Coronary artery (tissue), 2 donors: ENCODE measurements around the gene ATP13A1.

ENCODE experiments used
- DNase-seq: peaks from one replicate; pipeline ENCODE4 v3.0.0-alpha.2; 2017; ENCODE audit warnings: low spot score
- H3K27ac ChIP-seq, 2 donors: fragments of 200-600 bp; sonication (generic); one replicate each; pipeline ENCODE4 v1.5.1; 2016 to 2019
- H3K4me3 ChIP-seq: fragments of 200-600 bp; sonication (generic); 2 replicates; pipeline ENCODE4 v1.5.1; 2016; ENCODE audit warnings: mild to moderate bottlenecking, moderate library complexity
- TF ChIP-seq, protein P1 (sequence below): fragments of 200-600 bp; sonication (generic); IDR thresholded peaks from one replicate; pipeline ENCODE4 v1.5.1; 2019; ENCODE audit warnings: antibody characterized with exemption

The ATP13A1 gene

DNA sequence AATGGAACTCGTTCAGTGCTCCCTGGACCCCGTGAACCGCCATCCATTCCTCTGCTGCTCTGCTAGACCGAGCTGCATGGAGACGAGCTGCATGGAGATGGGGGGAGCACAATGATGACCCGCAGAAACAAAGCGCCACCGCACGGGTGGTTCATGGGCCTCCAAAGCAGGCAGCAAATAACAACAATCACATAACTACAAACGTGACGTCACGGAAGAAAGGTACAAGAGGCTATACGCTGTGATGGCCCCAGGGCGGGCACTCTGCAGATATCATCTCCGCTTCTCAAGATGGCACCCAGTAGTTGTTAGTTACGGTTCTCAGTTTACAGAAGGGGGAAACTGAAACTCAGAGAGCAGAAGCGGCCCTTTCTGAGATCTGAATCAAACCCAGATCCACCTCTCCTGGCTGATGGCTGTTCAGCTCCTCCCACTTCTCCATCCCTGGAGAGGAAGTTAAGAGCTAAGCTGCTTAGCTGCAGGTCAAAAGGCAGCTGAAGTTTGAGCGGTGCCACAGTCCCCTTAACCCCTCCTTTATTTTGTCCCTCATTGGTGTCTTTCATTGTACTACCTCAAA lies 1.7 kb downstream of the ATP13A1 start:
- DNase-seq: no peak
- Histone ChIP-seq H3K4me3 (peak overlapping the region; percentile 98), H3K27ac (no peak overlapping the region)
- TF ChIP-seq, protein P1, sequence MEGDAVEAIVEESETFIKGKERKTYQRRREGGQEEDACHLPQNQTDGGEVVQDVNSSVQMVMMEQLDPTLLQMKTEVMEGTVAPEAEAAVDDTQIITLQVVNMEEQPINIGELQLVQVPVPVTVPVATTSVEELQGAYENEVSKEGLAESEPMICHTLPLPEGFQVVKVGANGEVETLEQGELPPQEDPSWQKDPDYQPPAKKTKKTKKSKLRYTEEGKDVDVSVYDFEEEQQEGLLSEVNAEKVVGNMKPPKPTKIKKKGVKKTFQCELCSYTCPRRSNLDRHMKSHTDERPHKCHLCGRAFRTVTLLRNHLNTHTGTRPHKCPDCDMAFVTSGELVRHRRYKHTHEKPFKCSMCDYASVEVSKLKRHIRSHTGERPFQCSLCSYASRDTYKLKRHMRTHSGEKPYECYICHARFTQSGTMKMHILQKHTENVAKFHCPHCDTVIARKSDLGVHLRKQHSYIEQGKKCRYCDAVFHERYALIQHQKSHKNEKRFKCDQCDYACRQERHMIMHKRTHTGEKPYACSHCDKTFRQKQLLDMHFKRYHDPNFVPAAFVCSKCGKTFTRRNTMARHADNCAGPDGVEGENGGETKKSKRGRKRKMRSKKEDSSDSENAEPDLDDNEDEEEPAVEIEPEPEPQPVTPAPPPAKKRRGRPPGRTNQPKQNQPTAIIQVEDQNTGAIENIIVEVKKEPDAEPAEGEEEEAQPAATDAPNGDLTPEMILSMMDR: no peak

DNA sequence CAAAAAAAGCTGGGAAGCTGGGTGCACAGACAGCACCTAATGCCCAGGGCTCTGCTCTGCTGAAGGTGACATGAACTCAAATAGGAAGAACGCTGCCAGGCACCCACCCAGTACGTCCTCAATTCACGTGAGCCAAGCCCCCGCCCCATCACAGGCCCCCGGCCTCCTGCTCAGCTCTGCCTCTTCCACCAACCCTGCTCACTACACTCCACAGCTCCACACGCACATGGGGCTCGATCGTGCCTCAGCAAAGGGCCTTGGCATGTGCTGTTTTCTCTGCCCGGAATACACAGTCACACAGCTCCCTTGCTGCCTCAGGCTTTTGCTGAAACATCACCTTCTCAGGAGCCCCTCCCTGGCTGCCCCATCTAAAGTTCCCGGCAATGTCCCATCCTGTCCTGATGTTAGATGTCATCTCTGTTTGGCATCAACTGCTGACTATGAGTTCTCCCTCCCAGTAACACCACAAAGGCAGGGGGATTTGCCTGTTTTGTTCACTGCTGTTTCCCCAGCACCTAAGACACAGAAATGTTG lies 2.3 kb downstream of the ATP13A1 start:
- no peak overlapping the region for H3K4me3 ChIP-seq
- DNase-seq: no peak
- TF ChIP-seq, protein P1: no peak

DNA sequence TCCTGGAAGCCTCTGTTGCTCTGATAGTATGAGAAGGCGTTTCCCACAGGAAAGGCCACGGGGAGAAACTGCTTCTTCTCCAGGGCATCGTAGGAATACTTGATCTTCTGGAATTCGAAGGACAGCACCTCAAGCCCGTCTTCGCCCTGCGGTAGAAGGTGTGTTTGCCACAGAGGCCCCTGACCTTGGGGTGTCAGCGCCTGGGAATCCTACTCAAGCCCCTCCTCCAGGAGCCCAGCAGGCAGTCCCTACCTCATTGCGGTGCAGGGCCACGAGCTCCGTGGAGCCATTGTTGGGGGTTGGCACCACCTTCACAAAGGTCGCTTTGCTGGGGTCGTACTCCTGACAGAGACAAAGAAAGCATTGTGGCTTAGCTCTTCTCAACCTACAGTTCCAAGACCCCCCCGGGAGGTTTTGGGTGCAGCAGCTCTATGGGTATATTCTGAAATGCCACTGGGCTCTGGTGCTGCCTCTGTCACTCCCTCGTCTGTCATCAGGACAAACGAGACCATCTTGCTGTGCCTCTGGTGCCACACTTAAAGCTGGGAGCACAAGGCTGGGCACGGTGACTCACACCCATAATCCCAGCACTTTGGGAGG lies 3.7 kb downstream of the ATP13A1 start:
- TF ChIP-seq, protein P1: no peak
- no peak for DNase-seq

More for the DNA sequence above, 2.3 kb downstream of the ATP13A1 start:
- no peak overlapping the region for H3K27ac ChIP-seq

DNA sequence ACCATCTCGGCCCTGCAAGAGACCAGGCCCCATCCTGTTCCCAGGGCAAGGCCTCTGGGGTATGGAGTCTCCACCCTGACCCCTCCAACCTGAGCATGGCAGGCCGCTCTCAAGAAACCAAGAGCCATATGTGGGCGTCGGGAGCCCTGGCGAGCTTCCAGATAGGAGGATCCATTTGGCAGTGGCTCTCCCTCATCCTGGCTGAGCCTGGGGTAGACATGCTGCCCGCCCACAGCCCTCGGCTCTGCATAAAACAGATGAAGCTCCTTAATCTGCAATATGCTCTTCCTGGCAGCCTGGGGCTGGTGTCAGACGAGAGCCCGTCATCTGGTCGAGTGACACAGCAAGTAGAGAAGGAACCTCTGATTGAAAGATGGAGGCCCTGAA lies 6.1 kb downstream of the ATP13A1 start:
- Histone ChIP-seq H3K4me3 (no peak overlapping the region), H3K27ac (no peak overlapping the region)
- DNase-seq: no peak
- TF ChIP-seq, protein P1: no peak

More for the DNA sequence above, 3.7 kb downstream of the ATP13A1 start:
- no peak overlapping the region for H3K27ac ChIP-seq
- no peak overlapping the region for H3K4me3 ChIP-seq

DNA sequence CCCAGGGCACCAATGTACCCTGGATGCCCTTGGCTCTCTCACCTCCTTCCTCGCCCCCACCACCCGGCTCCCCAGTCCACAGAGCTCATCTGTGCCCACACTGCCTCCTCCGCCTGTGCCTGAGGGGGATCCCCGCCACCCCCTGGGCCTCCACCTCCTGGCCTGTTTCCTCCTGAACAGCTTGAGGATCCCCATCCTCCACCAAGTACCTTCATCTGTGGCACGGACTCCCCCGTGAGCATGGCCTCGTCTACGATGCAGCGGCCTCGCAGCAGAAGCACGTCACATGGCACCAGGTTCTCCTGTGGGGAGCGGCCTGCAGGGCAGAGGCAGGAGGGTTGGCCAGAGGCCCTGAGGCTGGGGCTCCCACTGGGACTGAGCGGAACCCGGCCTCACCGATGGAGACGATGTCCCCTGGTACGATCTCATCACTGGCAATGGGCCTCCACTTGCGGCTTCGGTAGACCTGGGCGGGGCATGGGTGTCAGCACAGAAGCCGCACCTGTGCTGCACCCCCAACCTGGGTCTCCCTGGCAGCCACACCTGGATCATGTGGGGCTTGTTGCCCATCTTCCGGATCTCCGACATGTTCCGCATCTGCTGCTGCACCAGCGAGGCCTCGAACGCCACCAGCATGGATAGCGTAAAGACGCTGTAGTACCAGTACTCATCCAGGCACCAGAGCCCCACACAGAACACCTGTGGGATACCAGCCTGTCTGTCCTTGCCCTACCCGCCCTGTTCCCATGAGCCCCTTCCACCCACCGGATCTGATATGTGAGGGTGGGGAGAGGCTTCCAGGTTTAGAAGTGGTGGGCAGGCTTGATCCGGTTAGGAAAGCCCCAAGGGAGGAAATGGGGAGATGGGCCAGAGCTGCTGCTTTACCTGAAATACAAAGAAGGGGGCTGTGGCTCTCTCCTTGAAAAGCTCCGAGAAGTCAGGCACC lies 6.8 kb downstream of the ATP13A1 start:
- TF ChIP-seq, protein P1: no peak
- H3K4me3 ChIP-seq: no peak overlapping the region
- H3K27ac ChIP-seq: no peak overlapping the region
- DNase-seq: no peak

DNA sequence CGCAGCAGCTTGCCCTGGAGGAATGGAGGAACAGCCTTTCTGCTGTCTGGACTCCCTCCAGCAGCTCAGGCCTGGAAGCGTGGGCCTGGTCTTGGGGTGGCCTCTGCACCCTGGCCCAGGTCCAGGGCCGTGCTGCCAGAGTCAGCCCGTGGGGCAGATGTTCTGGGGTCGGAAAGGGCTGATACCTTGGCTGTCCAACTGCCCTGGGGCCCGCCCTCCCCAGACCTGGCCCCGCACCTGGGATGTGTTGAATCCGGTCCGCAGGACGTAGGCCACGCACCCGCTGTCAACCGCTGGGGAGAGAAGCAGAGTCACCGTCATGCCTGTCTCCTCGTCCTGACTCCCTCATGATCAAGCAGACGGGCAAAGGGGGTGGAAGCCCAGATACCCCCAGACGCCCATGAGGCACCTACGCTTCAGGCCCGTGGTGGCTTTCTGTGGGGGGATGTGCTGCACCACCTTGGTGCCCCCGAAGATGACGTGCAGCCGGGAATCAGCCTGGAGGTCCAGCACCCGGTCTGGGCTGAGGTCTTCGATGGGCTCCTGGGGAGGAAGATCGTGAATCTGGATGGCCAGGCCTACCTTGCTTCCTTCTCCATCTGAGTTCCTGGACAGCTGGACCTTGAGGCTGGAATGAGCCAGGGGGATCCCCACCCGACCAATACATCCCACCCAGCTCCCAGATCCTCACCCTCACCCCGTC lies 7.7 kb downstream of the ATP13A1 start:
- no peak overlapping the region for H3K27ac ChIP-seq
- no peak for DNase-seq
- TF ChIP-seq, protein P1: no peak
- H3K4me3 ChIP-seq: no peak overlapping the region
